Stomach (tissue), 9 donors: ENCODE results near the gene TMCC1. TPM values are rescaled to one million over a fixed set of nuclear protein-coding genes. Genes with fewer than 3 reads are reported as not detected.

ENCODE experiments used
- DNase-seq, 2 donors: peaks; one replicate each; pipeline versions ENCODE4 v3.0.0 to v3.0.0-alpha.2; 2013 to 2019
- H3K27ac ChIP-seq, 5 donors: fragments of 200-600 bp in 4 of 5; sonication (generic) in 4 of 5; one replicate each; pipeline ENCODE4 v1.5.1; 2013 to 2019; ENCODE audit warnings: mild to moderate bottlenecking in 1 of 5, moderate library complexity in 1 of 5
- H3K27me3 ChIP-seq, 3 donors: fragments of 200-600 bp; sonication (generic); one replicate each; pipeline ENCODE4 v1.5.1; 2017 to 2019; ENCODE audit warnings: mixed run types in 1 of 3
- H3K36me3 ChIP-seq, 4 donors: fragments of 200-600 bp; sonication (generic); 1 replicate in 3 of 4; 2 replicates in 1 of 4; pipeline ENCODE4 v1.5.1; 2016 to 2019
- H3K4me1 ChIP-seq, 4 donors: fragments of 200-600 bp; sonication (generic); one replicate each; pipeline ENCODE4 v1.5.1; 2016 to 2019
- H3K4me3 ChIP-seq, 4 donors: fragments of 200-600 bp; sonication (generic) in 3 of 4; one replicate each; pipeline ENCODE4 v1.5.1; 2016 to 2019; ENCODE audit warnings: mild to moderate bottlenecking in 1 of 4
- H3K9me3 ChIP-seq, 4 donors: fragments of 200-600 bp; sonication (generic); one replicate each; pipeline ENCODE4 v1.5.1; 2016 to 2019
- EP300 ChIP-seq: sonication (generic); formaldehyde crosslinking; IDR thresholded peaks from one replicate; pipeline ENCODE4 v1.6.1; 2017; ENCODE audit warnings: antibody characterized with exemption
- POLR2A ChIP-seq, 4 donors: fragments of 450-650 bp; IDR thresholded peaks; one replicate each; pipeline ENCODE4 v1.6.1; 2016; ENCODE audit warnings: antibody characterized with exemption in 4 of 4, control low read depth in 2 of 4, mild to moderate bottlenecking in 1 of 4, moderate library complexity in 1 of 4
- POLR2AphosphoS5 ChIP-seq, 3 donors: sonication (generic); formaldehyde crosslinking; IDR thresholded peaks; one replicate each; pipeline ENCODE4 v1.6.1; 2016; ENCODE audit warnings: antibody characterized with exemption in 3 of 3
- WGBS, 5 donors: extraction: QIAGEN DNeasy Blood & Tissue Kit in 3 of 5; methylation state at CpG; one replicate each; pipeline versions ENCODE4 v1.1.5 to v1.1.7; 2013 to 2018; 5-methylcytosine and 5-hydroxymethylcytosine counted together
- intact Hi-C: fragments of 100-400 bp; cut with DNase I; formaldehyde crosslinking; loops from one replicate; pipeline ENCODE4 v1.15.1; 2023; ENCODE audit warnings: low total_unique reads
- polyA plus RNA-seq, 3 donors: library from polyadenylated mRNA; stranded (reverse); fragments of 200-250 nt; gene quantifications; one replicate each; pipeline ENCODE4 v1.2.3, GENCODE V29; 2013
- total RNA-seq, 5 donors: library from RNA; depleted of rRNA; stranded (reverse); fragments of >200 nt; gene quantifications; one replicate each; pipeline versions ENCODE4 v1.1.0 to v1.2.3, GENCODE V29; 2014 to 2016
- TF ChIP-seq, protein P1 (sequence below), 7 experiments: fragments of 450-650 bp in 4 of 7; fragments of 200-600 bp in 3 of 7; sonication (generic) in 3 of 7; IDR thresholded peaks; one replicate each; pipeline ENCODE4 v1.5.1; 2016 to 2019; ENCODE audit warnings: antibody characterized with exemption in 7 of 7, control low read depth in 2 of 7, mild to moderate bottlenecking in 1 of 7
- donor health status: healthy with polysubstance abuse.
- donor health status: Bipolar disorder and iron deficiency.
- donor health status: healthy.

TMCC1 gene
- total and polyA plus RNA-seq, 8 donors, result 5.0 to 26.6 (median 9.3) TPM

DNA sequence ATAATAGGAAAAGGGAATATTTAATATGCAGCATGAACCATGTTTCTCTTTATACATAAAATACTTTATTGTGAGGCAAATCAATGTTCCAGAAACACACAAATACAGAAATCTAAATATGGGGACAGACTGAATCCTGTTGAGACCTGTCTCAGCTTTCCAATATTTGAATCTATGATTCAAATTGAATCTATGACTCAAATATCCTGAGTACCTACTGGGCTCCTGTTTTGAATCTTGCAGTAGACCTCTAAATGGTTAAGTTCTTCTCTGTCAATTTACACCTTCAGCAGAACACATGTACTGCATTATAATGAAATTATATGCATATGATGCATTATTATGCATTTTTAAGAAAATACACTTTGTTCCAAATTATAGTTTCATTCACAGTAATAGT lies 143.8 kb downstream of the TMCC1 start:
- Histone ChIP-seq H3K27me3 (no peaks in the 10 kb centered on the region), H3K4me3 (no peak overlapping the region), H3K4me1 (peaks cover 0 to 13% (median 2%) of the 10 kb centered on the region in 4 donors), H3K36me3 (no peaks in the 10 kb centered on the region), H3K9me3 (peaks cover 0 to 9% (median 2%) of the 10 kb centered on the region in 4 donors), H3K27ac (no peak overlapping the region)
- no peak for DNase-seq
- TF ChIP-seq EP300, result no peak
- no peak for TF ChIP-seq POLR2A (IDR thresholded peaks at IDR 0.05)
- TF ChIP-seq, protein P1, sequence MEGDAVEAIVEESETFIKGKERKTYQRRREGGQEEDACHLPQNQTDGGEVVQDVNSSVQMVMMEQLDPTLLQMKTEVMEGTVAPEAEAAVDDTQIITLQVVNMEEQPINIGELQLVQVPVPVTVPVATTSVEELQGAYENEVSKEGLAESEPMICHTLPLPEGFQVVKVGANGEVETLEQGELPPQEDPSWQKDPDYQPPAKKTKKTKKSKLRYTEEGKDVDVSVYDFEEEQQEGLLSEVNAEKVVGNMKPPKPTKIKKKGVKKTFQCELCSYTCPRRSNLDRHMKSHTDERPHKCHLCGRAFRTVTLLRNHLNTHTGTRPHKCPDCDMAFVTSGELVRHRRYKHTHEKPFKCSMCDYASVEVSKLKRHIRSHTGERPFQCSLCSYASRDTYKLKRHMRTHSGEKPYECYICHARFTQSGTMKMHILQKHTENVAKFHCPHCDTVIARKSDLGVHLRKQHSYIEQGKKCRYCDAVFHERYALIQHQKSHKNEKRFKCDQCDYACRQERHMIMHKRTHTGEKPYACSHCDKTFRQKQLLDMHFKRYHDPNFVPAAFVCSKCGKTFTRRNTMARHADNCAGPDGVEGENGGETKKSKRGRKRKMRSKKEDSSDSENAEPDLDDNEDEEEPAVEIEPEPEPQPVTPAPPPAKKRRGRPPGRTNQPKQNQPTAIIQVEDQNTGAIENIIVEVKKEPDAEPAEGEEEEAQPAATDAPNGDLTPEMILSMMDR (IDR thresholded peaks at IDR 0.05), result no peak
- no peak for TF ChIP-seq POLR2AphosphoS5 (IDR thresholded peaks at IDR 0.05)
- intact Hi-C loops, result no loop called here

DNA sequence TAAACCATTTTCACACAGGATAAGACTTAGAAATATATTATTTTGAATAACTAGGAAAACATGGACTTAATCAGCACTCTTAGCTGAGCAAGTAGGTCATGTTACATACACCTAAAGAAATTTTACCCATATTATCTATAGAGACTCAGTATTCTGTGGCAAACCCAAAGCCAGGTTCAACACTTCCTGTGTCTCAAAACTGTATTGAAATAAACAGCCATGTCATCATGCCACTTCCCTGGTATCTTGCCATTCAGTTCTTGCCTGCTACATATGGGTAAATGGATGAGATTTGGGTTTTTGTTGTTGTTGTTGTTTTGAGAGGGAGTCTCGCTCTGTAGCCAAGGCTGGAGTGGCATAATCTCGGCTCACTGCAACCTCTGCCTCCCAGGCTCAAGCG lies 145.5 kb downstream of the TMCC1 start:
- Histone ChIP-seq H3K4me3 (no peak overlapping the region), H3K4me1 (peaks cover 0 to 22% (median 4%) of the 10 kb centered on the region in 4 donors), H3K9me3 (peaks cover 0 to 6% (median 2%) of the 10 kb centered on the region in 4 donors), H3K27ac (no peak overlapping the region), H3K36me3 (no peaks in the 10 kb centered on the region), H3K27me3 (no peaks in the 10 kb centered on the region)
- TF ChIP-seq EP300 (no peak), POLR2A (IDR thresholded peaks at IDR 0.05) (no peak), POLR2AphosphoS5 (IDR thresholded peaks at IDR 0.05) (no peak)
- no peak for DNase-seq
- intact Hi-C loops, result no loop called here
- 95 to 100% (median 96%) methylated on average over 3 of the region's 3 CpGs for WGBS, 5 donors

DNA sequence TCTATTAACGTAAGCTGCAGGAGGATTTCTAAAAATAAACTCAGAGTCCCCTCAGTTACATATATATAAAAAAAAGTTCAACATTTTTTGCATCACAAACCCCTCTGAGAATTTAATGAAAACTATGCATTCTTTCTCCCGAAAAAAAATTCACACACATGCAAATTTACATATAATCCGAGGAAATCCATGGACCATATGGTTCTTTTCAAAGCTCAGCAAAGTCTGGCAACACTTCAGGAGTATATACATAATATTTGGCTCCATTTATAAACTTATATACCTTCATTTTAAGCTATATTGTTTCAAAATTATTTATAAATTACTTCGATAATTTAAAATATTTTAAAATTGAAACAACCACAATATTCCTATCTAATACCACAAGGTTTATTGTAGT lies 146.4 kb downstream of the TMCC1 start:
- DNase-seq, result no peak
- Histone ChIP-seq H3K27me3 (no peaks in the 10 kb centered on the region), H3K27ac (no peak overlapping the region), H3K36me3 (no peaks in the 10 kb centered on the region), H3K4me3 (no peak overlapping the region), H3K9me3 (no peaks in the 10 kb centered on the region), H3K4me1 (peaks cover 0 to 22% (median 4%) of the 10 kb centered on the region in 4 donors)
- WGBS, 5 donors, result 84 to 90% (median 86%) methylated on average over 4 of the region's 4 CpGs
- intact Hi-C loops, result no loop called here
- TF ChIP-seq, protein P1 (IDR thresholded peaks at IDR 0.05), result no peak
- TF ChIP-seq POLR2AphosphoS5 (IDR thresholded peaks at IDR 0.05) (no peak), EP300 (no peak), POLR2A (IDR thresholded peaks at IDR 0.05) (no peak)

DNA sequence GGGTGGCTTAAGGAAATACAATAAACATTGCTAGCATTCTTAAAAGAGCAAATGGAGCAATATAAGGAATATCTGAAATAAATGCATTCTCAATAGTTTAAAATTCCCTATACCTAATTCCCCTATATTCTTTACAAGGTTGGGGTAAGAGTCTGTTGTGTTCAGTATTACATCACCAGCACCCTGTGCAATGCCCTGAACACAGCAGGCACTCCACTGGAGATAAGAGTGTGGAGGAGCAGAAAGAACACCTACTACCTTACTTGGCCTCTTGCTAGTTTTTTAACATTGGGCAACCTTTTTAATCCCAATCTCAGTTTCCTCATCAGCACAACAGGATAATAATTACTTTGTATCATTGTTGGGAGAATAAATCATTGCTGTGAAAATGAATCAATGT lies 146.9 kb downstream of the TMCC1 start:
- H3K27ac ChIP-seq, result no peak overlapping the region
- H3K4me1 ChIP-seq, result peaks cover 0 to 22% (median 4%) of the 10 kb centered on the region in 4 donors
- TF ChIP-seq POLR2AphosphoS5 (IDR thresholded peaks at IDR 0.05), result no peak
- TF ChIP-seq, protein P1 (IDR thresholded peaks at IDR 0.05), result no peak
- TF ChIP-seq EP300, result no peak
- no peak for TF ChIP-seq POLR2A (IDR thresholded peaks at IDR 0.05)
- intact Hi-C loops, result no loop called here
- no peaks in the 10 kb centered on the region for H3K27me3 ChIP-seq
- H3K36me3 ChIP-seq, result no peaks in the 10 kb centered on the region
- DNase-seq, result no peak
- H3K9me3 ChIP-seq, result no peaks in the 10 kb centered on the region
- no peak overlapping the region for H3K4me3 ChIP-seq

DNA sequence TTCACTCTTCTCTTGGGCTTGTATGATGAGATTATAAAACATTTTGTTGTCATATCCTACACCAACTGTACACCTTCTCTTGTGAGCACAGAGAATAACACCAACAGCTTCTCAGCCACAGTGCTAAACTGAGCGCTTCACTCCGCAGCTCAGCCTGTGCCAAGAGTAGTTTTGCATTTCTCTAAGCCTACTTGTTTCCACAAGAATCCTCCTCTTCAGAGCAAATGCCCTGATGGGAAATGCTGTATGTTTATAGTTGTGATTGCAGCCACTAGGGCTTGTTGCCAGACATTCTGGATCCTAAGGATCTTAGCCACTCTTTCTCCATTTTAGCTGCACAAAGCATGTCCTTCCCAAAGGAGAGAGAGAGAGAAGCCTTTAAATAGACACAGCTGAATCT lies 148.3 kb downstream of the TMCC1 start:
- intact Hi-C loops, result no loop called here
- peak in 1 of 2 donors; percentile 75 for DNase-seq

More for the DNA sequence above, 148.3 kb downstream of the TMCC1 start:
- Histone ChIP-seq H3K4me1 (peaks cover 0 to 22% (median 4%) of the 10 kb centered on the region in 4 donors), H3K4me3 (no peak overlapping the region), H3K36me3 (no peaks in the 10 kb centered on the region), H3K27ac (no peak overlapping the region), H3K27me3 (no peaks in the 10 kb centered on the region), H3K9me3 (no peaks in the 10 kb centered on the region)
- WGBS, 5 donors, result 45 to 86% (median 77%) methylated on average over 2 of the region's 2 CpGs
- TF ChIP-seq EP300 (no peak), POLR2AphosphoS5 (IDR thresholded peaks at IDR 0.05) (no peak), POLR2A (IDR thresholded peaks at IDR 0.05) (no peak)
- TF ChIP-seq, protein P1 (IDR thresholded peaks at IDR 0.05), result no peak
